ENCODE measurements around the gene CCDC154.

CCDC154 gene

GRCh38 chr16:1433263-1433560, 11.1 kb downstream of the CCDC154 start:
- no peak for TF ChIP-seq POLR2A (IDR thresholded peaks at IDR 0.05; ENCODE audit: low read depth, low read length)
- FAIRE-seq, result no peak

GRCh38 chr16:1432388-1433262, 11.7 kb downstream of the CCDC154 start:
- FAIRE-seq (no peak), DNase-seq (ENCODE audit: insufficient read length, low spot score) (no peak)
- TF ChIP-seq POLR2A (IDR thresholded peaks at IDR 0.05; ENCODE audit: low read depth, low read length), result no peak

More at GRCh38 chr16:1433263-1433560, 11.1 kb downstream of the CCDC154 start:
- no peak for DNase-seq (ENCODE audit: insufficient read length, low spot score)

GRCh38 chr16:1431497-1432270, 12.7 kb downstream of the CCDC154 start:
- DNase-seq (ENCODE audit: insufficient read length, low spot score) (no peak), FAIRE-seq (no peak)
- no peak for TF ChIP-seq POLR2A (IDR thresholded peaks at IDR 0.05; ENCODE audit: low read depth, low read length)

- no peak for FAIRE-seq
Measured at GRCh38 chr16:1430759-1431496, 13.4 kb downstream of the CCDC154 start, which contains the start of gene PERCC1. Gene PERCC1 (plus strand): TSS chr16:1431078. CDS start chr16:1432594, 1,516 bp downstream.

GRCh38 chr16:1430214-1430758, 14.1 kb downstream of the CCDC154 start:
- TF ChIP-seq POLR2A (IDR thresholded peaks at IDR 0.05; ENCODE audit: low read depth, low read length), result no peak
- DNase-seq (ENCODE audit: insufficient read length, low spot score) (no peak), FAIRE-seq (no peak)

More at GRCh38 chr16:1430759-1431496, 13.4 kb downstream of the CCDC154 start, which contains the start of gene PERCC1:
- TF ChIP-seq POLR2A (IDR thresholded peaks at IDR 0.05; ENCODE audit: low read depth, low read length), result no peak
- no peak for DNase-seq (ENCODE audit: insufficient read length, low spot score)

- TF ChIP-seq POLR2A (IDR thresholded peaks at IDR 0.05; ENCODE audit: low read depth, low read length), result no peak
Measured at GRCh38 chr16:1429631-1430030, 14.7 kb downstream of the CCDC154 start.

GRCh38 chr16:1429012-1429411, 15.3 kb downstream of the CCDC154 start:
- FAIRE-seq (no peak), DNase-seq (ENCODE audit: insufficient read length, low spot score) (no peak)
- TF ChIP-seq POLR2A (IDR thresholded peaks at IDR 0.05; ENCODE audit: low read depth, low read length), result no peak

More at GRCh38 chr16:1429631-1430030, 14.7 kb downstream of the CCDC154 start:
- FAIRE-seq (no peak), DNase-seq (ENCODE audit: insufficient read length, low spot score) (no peak)

GRCh38 chr16:1428511-1428910, 15.8 kb downstream of the CCDC154 start:
- TF ChIP-seq POLR2A (IDR thresholded peaks at IDR 0.05; ENCODE audit: low read depth, low read length), result no peak
- FAIRE-seq, result no peak
- no peak for DNase-seq (ENCODE audit: insufficient read length, low spot score)

- no peak for TF ChIP-seq POLR2A (IDR thresholded peaks at IDR 0.05; ENCODE audit: low read depth, low read length)
- FAIRE-seq, result no peak
- no peak for DNase-seq (ENCODE audit: insufficient read length, low spot score)
Measured at GRCh38 chr16:1427473-1428461, 16.6 kb downstream of the CCDC154 start.

- DNase-seq (ENCODE audit: insufficient read length, low spot score) (no peak), FAIRE-seq (no peak)
- TF ChIP-seq POLR2A (IDR thresholded peaks at IDR 0.05; ENCODE audit: low read depth, low read length), result no peak
Measured at GRCh38 chr16:1426734-1427471, 17.5 kb downstream of the CCDC154 start.

GRCh38 chr16:1425616-1426370, 18.6 kb downstream of the CCDC154 start:
- no peak for FAIRE-seq
- no peak for TF ChIP-seq POLR2A (IDR thresholded peaks at IDR 0.05; ENCODE audit: low read depth, low read length)
- DNase-seq (ENCODE audit: insufficient read length, low spot score), result no peak
